Activated CD4-positive, CD25-positive, alpha-beta regulatory T cell (primary cell): ENCODE results near the gene MFNG.

Experiments used
- DNase-seq, 4 experiments: peaks; one replicate each; lab custom pipeline; 2025; lab: John Stamatoyannopoulos, UW

The MFNG gene

DNA sequence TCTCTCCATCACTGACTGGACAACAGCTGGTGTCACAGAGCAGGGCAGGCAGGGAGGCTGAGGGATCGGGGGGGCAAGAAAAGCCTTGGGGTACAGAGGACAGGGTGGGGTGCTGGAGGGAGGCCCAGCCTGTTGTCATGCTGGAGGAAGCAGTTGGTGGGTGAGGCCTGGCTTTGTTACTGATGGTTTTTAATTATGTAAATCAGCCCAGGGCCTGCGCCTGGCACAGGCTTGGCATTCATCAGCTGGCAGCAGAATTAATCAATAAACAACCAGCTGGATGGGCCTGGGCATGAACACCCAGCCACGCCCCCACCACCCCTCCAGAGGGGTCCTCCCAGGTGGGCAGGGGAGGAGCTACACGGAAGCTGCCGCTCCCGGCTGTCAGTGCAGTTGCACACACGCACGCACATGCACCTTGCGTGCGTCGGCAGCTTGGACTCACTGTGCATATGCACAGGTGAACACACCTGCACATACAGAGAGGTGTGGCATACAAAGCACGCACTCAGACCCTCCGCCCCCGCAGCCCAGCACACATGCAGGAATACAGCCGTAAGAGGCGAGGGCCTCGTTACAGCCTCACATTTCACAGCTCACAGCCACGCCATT lies 37.6 kb downstream of the MFNG start:
- DNase-seq = no peak

DNA sequence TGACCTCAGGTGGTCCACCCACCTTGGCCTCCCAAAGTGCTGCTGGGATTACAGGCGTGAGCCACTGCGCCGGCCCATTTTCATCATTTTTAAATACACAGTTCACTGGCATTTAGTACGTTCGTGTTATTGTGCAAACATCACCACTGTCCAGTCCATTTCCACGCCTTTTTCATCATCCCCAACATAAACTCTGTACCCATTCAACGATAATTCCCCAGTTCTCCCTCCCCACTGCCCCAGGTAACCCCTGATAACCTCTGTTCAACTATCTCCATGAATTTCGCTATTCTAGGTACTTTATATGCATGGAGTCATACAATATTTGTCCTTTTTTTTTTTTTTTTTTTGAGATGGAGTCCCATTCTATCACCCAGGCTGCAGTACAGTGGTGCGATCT lies 40.7 kb downstream of the MFNG start:
- no peak for DNase-seq

DNA sequence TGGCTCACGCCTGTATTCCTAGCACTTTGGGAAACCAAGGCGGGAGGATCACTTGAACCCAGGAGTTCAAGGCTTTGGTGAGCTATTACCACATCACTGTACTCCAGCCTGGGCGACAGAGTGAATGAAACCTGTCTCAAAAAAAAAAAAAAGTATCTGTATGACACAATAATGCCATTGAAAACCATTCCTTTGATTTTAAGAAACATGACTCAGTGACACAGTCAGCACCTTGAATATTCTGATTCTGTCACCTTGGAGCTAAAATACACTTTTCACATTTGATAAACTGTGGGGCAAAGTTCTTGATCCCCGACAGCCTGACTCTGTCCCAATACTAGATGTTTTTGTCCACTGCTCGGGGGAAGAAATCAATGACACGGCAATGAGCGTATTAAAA lies 42.2 kb downstream of the MFNG start:
- no peak for DNase-seq

DNA sequence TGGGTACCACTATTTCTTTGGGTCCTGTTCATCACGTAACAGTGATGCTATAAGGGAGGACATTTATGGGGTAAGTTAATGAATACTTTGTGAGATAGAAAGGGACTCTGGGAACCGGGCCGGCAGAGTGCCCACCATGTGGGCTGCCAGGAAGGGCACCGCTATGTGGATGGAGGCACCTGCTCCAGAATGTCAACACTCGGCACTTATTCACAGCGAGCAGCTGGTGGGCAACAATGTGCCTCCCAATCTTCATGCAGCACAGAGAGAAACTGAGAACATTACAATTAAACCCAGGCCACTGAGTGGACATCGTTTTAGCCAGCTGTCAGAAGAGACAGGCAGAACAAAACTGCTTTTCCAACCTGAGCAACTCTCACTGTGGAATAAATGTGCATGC lies 43.1 kb downstream of the MFNG start:
- DNase-seq = no peak

DNA sequence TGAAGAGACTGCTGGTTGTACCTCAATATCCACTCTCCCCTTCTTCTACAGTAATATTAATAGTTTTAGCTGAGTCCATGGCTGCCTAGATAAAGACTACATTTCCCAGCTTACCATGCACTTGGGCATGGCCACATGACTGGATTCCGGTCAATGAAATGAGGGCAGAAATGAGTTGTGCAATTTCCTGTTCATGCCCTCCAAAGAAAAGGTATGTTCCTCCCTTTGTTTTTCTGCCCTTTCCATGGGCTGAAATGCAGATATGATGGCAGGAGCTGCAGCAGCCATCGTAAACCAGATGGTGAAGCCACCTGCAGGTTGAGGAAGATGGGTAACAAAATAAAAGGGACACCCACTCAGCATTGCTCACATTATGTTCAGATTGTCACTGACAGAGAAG lies 43.6 kb downstream of the MFNG start:
- no peak for DNase-seq

DNA sequence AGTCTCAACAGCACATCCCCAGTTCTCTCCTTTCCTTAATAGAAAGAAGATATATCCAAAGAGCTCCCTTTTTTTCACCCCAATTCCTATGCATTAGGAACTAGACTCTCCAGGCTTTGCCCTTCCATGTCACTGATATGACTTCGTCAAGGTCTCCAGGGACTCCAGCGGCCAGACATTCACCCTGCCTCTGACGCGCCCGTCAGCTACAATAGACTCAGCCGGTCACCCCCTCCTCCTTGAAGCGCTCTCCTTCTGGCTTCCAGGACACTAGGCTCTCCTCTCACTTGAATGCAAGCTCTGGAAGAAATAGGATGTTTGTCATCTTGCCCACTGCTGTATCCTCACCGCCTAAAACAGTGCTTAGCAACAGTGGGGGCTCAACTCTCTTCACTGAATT lies 44.0 kb downstream of the MFNG start:
- DNase-seq = no peak

DNA sequence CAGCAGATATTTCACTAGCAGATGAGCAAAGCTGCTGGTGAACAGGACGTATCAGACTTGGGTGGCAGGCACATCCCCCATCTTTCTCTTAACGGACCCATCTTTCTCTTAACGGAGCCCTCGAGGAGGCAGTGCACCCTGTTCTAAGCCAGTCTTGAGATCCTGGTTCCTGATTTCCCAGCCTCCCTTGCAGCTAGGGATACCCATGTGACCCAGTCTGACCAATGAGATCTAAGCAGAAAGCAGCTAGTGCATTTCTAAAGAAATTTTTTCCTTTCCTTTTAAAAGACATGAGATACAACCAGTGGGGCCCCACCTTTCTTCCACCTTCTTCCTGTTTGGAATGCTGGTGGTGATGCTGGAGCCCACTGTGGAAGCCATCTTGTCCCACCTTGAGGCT lies 45.3 kb downstream of the MFNG start:
- no peak for DNase-seq

DNA sequence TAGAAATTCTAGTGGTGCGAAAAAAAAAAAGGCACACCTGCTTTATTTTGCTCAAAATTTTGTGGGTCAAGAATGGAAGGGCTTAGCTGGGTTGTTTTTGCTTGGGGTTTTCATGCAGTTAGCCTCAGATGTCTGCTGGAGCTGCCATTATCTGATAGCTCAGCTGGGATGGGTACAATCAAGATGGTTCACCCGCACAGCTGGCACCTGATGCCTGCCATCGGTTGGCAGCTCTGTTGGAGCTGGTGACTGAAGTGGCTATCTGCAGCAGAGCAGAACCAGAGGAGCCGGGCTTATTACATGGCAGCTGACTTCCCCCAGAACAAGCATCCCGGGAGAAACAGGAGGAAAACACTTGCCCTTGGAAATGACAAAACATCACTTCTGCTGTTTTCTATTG lies 46.8 kb downstream of the MFNG start:
- DNase-seq = no peak

DNA sequence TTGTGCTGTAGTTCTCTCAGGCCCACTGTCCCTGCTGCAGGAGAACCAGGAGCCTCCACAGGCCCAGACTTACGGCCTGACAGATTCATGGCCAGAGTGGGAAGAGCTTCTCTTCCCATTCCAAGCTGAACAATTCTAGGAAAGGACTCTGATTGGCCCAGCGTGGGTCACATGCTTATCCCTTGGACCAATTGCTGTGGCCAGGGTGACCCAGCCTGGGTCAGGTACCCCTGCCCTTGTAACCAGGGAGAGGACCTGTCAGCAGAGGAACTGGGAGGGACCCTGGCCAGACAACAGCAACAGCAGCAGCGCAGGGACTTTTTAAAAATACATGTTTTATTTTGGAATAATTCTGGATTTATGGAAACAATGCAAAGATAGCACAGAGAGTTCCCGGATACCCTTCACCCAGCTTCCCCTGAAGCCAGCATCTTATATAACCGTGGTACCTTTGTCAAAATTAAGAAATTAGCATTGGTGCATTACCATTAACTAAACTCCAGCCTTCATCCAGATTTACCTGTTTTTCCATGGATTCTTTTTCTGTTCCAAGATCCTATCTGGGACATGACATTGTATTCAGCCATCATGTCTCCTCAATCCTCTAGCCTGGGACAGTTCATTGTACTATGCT lies 50.1 kb downstream of the MFNG start:
- DNase-seq = no peak

DNA sequence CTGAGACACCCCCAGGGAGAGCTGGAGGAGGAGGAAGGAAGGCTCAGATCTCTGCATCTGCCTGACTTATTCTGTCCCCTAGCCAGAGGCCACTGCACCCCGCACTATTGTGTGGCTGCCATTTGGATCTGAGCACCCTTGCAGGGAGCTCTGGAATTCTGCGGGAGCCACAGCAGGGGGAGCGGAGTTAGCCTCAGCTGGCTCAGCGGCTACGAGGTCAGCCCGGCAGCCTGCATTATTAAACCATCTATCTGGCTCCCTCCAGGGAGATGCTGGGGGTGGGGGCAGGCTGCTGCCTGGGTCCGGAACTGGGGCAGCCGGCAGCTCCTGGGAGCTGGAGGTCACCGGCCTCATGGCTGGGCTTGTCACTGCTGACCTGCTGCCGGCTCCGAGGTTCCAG lies 52.4 kb downstream of the MFNG start:
- no peak for DNase-seq

DNA sequence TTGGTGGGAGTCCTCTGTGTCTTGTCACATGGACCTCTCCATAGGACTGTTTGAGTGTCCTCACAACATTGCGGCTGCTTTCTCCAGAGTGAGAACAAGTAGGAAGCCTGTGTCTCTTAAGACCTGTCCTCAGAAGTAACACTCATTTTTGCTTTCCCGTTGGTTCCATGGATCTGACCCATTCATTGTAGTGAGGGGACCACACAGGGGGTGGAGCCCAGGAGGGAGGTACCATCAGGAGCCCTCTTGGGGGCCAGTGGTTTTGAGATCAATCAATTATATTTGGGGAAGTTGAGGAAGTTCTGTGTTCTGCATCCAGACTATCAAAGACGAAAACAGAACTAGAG lies 53.5 kb downstream of the MFNG start:
- no peak for DNase-seq

DNA sequence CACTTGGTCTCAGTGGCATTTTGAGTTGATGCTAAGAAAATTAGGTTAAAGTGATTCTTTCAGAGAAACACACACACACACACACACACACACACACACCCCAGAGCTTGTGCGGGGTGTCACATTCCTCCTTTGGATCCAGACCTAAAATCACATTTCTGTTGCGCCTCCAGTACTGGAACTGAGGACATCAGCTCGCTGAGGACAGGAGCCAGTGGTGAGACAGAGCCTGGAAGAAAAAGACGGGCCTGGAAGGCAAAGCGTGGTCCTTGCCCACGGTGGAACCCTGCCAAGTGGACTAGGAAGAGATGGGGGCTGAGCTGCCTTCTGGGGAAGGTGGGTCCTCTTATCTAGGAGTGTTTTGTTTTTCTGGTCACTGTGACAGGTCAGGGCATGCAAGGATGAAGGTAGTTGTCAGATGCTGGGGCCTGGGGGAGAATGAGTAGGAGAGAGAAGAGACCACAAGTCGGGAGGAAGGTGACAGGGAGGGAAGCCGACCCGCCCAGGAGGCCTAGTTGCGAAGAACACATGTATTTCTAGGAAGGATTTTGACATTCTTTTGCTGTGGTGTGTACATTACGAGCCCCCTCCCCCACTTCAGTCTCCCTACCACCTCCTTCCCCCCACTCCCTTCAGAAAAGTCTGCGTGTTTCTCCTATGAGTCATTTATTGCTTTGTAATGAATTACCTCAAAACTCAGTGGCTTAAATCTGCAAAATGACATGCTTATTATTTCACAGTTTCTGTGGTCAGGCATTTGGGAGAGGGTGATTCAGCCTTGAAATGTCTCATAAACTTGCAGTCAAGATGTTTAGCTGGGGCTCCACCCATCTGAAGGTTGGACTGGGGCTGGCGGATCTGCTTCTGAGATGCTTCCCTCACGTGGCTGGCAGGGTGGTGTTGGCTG lies 54.1 kb downstream of the MFNG start:
- no peak for DNase-seq

DNA sequence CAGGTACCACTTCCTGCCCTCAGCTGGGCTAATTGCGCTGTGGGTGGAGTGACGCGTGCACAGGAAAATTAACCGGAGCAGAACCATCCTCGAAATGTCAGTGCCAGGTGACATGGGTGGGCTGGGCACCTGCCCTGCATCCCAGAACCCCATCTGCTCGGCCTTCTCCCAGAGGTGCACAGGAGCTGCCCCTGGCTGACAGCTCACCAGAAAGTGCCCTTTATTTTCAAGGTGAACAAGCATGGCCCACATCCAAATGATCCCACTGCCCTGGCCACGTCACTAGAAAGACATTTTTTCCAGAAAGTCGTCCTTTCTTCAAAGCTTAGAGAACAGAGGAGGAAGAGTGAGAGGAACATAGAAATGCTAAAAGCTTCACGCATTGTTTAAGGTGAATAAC lies 54.8 kb downstream of the MFNG start:
- no peak for DNase-seq

DNA sequence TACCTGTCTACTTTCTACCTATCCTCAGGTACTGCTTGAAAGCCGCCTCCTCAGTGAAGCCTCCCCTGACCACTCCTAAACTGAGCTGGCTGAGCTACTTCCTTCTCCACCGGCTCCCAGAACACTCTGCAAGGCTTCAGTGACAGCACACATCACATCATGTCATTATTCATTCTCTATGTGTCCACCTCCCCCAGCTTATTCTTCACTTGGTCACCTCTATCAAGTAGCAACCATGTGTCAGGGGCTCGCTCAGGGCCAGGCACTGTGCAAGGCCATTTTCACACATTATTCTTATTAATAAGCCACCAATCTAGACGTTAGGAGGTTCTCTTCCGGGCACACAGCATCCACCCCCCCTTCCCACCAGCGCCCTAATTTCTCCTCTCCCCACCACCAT lies 55.2 kb downstream of the MFNG start:
- no peak for DNase-seq

DNA sequence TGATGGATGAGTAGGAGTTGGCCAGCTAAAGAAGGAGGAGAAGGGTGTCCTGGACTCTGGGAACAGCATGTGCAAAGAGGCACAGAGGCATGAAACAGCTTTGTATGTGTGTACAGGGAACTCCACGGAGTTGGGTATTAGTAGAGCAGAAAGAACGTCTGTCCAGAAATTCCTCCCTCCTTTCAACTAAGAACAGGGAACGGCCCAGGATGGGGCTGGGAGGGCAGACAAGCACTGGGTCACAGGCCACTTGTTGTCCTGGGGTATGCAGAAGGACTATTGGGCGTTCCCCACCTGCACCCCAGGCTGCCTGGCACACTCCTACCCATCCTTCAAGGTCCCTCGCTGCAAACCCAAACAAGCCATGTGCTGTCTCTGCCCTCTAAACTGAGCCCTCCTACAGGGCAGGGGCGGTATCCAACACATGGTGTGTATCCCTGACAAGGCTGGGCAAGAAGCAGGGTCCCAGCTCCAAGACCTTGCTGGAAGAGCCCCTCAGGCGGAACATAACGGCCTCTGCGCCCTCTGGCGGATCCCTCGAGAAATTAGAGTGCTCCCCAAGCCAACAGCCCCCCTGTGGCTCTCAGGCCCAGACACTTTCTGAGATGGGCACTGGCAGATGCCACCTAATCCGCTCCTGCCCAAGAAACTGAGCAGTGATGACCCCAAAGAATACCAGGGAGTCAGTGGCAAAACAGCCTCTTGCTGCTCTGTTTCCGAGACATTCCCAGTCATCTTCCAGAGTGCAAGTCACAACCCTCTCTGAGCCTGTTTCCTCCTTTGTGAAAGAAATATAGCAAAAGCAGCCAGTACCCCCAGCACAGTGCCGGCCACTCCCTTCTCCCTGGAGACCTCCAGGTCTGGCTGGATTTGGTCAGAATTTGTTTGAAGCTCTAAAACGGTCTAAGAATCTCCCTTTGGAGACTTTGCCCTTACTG lies 57.3 kb downstream of the MFNG start:
- DNase-seq = peak in 3 of 4 experiments; percentile 18 to 25 (median 23)

DNA sequence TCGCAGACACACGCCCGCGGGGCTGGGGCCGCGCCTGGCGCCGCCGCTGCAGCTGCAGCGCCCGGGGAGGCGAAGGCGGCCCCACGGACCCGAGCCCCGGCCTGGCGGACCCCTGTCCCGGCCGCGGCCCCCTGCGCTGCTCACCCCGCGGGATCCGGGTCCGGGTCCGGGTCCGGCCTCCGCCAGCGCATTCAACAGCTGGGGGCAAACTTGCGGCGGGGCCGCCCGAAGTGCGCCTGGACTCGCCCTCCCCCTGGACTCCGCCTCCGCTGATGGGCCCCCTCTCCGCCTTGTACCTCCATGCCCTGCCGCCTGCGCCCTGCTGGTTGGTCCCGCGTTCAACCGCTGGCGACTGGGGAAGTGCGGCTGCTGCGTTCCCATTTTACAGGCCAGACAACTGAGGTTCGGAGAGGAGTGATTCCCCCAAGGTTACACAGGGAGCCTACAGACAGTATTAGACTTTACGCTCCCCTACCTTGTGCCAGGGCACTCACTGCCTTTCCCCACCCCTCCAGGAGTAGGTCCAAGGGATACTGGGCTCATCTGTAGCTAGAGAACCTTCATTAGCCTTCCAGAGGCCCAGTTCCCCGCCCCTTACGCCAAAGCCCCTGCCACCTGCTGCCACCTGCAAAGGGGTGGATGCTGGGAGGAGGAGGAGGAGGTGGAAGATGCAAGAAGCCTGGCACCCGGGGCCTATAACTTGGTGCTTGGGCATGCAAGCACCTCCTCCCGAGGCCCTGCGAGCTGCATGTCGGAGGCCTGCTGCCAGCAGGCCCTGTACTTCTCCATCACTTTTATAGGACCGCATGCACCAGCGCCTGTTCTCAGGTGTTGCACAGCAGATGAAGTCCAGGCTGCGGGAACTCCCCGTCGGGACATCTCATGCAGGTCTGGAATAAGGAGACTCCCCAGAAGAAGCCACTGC lies 58.2 kb downstream of the MFNG start:
- DNase-seq = no peak

DNA sequence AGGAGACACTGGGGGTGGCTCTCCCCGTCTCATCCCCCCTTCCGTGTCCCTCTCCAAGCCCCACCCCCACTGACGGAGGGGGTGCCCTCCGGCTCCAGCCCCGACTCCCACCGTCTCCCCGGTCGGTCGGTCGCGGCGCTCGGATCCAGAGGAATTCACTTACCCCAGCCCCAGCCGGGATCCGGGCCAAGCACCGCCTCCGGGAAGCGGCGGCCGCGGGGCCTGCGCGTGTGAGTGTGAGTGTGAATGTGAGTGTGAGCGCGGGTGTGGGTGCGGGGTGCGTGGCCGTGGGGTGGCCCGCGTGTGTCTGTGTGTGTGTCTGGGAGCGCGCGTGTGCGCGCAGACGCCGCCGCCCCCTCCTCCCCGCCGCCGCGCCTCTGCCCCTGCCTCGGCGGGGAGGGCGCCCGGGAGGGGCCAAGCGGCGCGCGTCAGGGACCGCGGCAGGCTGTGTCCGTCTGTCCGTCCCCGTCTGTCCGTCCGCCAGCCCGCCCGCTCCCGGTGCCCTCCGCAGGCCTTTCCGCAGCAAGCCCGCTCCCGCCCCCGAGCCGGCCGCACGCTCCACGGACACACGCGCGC lies 59.0 kb downstream of the MFNG start, which contains the start of gene ELFN2:
Gene ELFN2 (minus strand): TSS at position 345 of the 576 bp plus-strand sequence. CDS start 51,945 bp downstream, outside the sequence.
- no peak for DNase-seq

DNA sequence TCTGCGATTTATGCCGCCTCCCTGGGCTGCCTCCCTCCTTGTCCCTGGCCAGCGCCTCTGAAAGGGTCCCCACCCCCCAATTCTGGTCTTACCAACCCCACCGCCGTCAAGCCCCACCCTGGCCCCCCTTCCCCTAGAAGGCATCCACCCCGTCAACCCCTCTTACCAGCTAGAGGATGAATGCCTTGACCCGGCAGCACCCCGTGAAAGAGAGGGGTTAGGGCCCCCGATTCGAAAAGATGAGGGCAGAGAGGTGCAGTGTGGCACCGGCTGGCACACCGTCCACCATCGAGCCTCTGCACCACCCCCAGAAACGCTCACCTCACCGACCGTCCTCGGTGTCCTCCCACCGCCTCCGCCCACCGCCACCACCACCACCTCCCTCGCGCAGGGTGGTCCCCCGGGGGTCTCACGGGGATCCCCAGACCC lies 59.5 kb downstream of the MFNG start:
- no peak for DNase-seq

DNA sequence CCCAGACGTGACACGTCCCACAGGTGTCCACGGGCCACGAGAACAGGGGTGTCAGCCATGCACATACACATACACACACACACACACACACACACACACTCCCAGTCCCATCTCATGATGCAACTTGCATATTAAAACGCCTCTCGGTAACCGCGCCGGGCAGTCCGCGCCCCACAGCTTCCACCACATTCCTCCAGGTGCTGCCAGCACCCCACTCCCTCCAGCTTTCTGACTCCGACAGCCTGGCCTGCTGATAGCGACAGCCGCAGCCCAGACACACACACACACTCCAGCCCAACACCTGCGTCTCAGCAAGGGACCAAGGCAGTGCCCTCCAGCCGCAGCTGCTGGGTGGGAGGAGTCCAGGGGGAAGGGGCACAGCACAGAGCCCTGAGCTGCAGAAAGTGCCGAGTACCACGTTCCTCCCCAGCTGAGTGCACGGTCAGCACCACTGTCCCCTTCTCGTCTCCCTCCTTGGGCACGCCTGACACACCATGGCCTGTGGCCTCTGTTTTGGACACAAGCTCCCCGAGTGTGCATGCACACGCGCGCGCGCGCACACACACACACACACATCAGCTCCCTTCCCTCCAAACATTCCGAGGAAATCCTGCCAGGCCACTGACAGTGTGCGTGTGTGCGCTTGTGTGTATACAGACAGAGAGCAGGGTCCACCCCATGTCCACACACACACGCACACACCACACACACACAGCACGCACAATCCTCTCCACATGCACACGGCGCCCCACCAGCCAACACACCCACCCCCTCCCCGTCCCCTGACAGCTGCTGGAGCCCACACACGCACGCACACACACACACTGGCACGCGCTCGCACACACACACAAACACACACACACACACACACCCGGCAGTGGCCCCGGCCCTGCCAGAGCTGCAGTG lies 60.1 kb downstream of the MFNG start:
- DNase-seq = no peak
